GM18526 (cell line): ENCODE data around the gene GRPR.

ENCODE experiments used
- POLR2A ChIP-seq: IDR thresholded peaks from 3 replicates; pipeline ENCODE4 v1.6.1; 2011; ENCODE audit not compliant: insufficient read length; ENCODE audit errors: extremely low read depth

Gene GRPR

GRCh38 chrX:16191605-16192004 lies 68.2 kb downstream of the GRPR start:
- TF ChIP-seq POLR2A, result no peak

- TF ChIP-seq POLR2A, result no peak
Measured at GRCh38 chrX:16196829-16197228, 73.5 kb downstream of the GRPR start.

- no peak for TF ChIP-seq POLR2A
Measured at GRCh38 chrX:16199343-16199742, 76.0 kb downstream of the GRPR start.

GRCh38 chrX:16202943-16203342 lies 79.6 kb downstream of the GRPR start:
- TF ChIP-seq POLR2A, result no peak
